HG03354 (cell line): ENCODE measurements around the gene ROCK1.
"Not testable (repeated sequence)": the region's sequence is repeated elsewhere in the genome, so short reads cannot be mapped to it uniquely, and the experiment has no call there.

Experiments
- ATAC-seq: cut with Tn5 transposase; IDR thresholded peaks from one replicate; pipeline ENCODE4 v1.9.1; 2021; ENCODE audit warnings: mild to moderate bottlenecking; ENCODE audit not compliant: unreplicated experiment, poor library complexity, severe bottlenecking

Gene ROCK1

DNA sequence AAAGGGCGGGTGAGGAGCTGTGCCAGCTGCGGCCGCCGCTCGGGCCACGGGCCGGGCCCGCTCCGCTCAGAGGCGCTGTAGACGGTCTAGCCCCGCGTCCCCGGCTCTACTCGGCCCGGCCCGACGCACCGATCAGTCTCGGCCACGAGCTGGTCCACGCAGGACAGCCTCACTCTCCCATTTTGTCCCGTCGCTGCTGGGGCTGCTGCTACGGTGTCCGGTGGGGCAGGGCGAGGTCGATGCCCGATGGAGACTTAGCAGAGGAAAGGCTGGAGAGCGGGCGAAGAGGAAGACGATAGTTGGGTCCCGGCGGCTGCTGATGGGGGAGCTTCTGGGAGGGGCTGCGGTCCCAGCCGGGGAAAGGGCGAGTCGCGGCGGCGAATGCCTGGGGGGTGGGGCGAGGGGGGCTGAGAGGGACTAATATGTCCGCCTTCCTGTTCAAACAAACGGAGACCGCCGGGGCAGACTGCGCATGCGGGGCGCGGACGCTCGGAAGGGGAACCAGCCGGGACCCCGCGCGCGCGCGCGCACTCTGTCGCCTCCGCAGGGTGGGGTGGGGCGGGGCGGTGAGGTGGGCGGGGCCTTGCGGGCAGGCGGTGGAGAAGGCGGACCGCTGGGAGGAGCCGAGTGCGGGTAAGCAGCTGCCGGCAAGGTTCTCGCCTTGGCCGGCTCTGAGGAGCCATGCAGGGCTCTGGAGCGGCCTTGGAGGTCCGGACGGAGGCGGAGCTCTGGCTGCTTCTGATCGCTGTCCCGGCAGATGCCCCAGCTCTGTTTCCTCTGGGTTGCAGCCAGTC lies at the start of gene ROCK1:
Gene ROCK1, minus strand, starts transcription at position 468 of the 794 bp plus-strand sequence. CDS start 903 bp downstream, outside the sequence.
- peak; percentile 91 for ATAC-seq

DNA sequence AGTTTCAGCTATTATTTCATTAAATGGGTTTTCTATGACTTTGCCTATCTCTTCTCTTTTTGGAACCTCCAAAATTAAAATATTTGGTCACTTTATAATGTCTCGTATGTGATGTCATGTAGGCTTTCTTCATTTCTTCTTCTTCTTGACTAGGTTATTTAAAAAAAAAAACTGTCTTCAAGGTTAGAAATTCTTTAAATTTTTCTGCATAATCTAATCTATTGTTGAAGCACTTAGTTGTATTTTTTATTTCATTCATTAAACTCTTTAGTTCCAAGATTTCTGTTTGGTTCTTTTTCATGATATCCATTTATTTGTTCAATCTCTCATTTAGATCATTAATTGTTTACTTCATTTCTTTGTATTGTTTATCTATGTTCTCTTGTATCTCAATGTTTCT lies 43.8 kb upstream of the ROCK1 start:
- no peak for ATAC-seq

DNA sequence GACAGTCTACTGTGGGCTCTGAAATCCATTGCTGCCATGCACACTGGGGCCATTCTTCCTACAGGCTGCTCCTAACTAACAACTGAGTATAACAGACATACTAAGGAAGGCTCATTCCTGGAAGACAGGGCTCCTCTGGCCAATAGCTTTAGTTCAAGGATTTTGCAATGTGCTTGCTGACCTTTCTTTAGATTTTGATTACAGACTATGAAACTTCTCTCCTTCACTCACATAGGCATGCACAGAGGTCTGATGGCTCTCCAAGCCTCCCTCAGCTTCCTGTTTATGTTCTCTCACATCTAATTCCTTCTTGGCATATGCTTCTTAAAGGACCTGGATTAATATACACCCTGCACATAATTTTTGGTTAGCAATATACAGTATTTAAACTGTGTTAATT lies 34.4 kb upstream of the ROCK1 start:
- no peak for ATAC-seq

DNA sequence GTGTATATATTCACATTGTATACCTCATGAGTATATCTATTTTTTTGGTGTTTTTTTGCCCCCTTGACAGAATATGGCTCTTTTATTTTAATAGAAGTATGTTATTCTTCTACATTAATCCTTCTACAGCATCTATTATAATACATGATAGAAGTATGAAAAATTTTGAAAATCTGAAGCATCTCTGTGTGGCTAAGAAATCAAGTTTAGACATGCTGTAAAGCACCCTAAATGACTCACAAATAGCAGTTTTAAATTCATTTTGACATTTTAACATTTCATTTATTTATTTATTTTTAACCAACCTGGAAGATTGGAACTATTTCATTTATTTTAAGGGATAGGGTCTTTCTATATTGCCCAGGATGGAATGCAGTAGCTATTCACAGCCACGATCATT lies 33.8 kb upstream of the ROCK1 start:
- ATAC-seq = no peak

DNA sequence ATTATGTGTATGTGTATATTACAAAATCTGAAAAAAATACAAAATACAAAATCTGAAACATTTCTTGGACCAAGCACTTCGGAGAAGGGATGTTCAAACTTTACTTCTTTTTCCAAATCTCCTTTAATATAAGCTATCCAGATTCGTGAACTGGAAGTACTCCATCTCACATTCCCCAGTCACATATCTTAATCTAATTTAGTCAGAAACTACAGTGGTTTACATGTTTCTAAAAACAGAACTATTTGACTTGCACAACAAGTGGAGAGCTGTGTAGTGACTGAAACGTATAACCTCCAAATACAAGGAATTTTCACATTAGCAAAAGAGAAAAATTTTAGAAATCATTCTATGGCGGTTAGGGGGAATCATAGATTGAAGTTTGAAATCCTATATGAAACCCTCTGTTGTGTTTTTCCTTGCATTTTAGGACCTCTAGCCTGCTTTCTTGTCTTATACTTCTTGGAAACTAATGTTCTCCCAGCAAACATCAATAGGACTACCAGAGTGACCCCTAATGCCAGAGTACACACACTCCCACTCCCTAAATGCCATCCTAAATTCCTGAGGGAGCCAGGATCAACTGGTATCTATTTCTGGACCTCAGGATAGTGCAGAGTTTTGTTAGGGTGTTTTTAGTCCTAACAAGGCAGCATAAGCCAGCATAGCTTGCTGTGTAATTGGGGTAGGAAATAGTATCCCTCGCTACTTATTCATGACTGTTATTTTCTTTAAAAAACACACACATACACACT lies 30.2 kb upstream of the ROCK1 start:
- ATAC-seq = no peak

DNA sequence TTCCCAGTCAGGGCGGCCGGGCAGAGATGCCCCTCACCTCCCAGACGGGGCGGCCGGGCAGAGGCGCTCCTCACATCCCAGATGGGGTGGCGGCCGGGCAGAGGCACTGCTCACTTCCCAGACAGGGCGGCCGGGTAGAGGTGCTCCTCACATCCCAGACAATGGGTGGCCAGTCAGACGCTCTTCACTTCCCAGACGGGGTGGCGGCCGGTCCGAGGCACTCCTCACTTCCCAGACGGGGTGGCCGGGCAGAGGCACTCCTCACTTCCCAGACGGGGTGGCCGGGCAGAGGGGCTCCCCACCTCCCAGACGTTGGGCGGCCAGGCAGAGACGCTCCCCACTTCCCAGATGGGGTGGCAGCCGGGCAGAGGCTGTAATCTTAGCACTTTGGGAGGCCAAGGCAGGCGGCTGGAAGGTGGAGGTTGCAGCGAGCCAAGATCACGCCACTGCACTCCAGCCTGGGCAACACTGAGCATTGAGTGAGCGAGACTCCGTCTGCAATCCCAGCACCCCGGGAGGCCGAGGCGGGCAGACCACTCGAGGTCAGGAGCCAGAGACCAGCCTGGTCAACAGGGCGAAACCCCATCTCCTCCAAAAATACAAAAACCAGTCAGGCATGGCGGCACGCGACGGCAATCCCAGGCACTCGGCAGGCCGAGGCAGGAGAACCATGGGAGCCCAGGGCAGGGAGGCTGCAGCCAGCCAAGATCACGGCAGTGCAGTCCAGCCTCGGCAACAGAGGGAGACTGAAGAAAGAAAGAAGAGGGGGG lies 26.3 kb upstream of the ROCK1 start:
- ATAC-seq = not testable (repeated sequence)

DNA sequence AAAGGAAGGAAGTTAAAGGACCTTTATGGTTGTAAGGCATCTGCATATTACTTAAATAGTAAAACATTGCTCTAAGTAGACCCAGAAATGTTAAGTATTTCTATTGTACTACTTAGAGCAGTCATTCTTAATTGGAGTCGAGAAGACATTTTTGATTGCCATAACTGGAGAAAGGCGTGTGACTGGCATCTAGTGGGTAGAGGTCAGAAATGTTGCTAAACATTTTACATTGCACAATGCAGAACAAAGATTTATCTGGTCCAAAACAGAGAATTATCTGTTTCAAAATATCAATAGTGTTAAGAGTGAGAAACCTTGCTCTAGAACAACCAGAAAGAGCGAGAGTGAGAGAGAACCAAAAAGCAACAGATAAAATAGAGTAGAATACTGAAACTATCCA lies 23.3 kb upstream of the ROCK1 start:
- ATAC-seq = no peak

DNA sequence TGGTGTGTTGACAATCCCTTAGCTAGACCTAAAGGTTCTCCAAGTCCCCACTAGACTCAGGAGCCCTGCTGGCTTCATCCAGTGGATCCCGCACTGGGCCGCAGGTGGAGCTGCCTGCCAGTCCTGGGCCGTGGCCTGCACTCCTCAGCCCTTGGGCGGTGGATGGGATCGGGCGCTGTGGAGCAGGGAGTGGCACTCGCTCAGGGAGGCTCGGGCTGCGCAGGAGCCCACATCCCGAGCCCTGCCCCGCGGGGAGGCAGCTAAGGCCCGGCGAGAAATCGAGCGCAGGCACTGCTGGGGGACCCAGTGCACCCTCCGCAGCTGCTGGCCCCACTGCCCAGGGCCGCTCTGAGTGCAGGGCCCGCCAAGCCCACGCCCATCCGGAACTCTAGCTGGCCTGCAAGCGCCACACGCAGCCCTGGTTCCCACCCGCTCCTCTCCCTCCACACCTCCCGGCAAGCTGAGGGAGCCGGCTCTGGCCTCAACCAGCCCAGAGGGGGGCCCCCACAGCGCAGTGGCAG lies 20.8 kb upstream of the ROCK1 start:
- no peak for ATAC-seq

DNA sequence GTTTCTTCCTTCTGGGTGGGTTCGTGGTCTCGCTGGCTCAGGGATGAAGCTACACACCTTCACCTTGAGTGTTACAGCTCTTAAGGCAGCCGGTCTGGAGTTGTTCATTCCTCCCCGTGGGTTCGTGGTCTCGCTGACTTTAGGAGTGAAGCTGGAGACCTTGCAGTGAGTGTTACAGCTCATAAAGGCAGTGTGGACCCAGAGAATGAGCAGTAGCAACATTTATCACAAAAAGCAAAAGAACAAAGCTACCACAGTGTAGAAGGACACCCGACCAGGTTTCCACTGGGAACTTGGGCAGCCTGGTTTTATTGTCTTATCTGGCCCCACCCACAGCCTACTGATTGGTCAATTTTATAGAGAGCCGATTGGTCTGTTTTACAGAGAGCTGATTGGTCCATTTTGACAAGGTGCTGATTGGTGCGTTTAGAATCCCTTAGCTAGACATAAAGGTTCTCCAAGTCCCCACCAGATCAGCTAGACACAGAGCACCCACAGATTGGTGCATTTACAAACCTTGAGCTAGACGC lies 20.1 kb upstream of the ROCK1 start:
- ATAC-seq = no peak

DNA sequence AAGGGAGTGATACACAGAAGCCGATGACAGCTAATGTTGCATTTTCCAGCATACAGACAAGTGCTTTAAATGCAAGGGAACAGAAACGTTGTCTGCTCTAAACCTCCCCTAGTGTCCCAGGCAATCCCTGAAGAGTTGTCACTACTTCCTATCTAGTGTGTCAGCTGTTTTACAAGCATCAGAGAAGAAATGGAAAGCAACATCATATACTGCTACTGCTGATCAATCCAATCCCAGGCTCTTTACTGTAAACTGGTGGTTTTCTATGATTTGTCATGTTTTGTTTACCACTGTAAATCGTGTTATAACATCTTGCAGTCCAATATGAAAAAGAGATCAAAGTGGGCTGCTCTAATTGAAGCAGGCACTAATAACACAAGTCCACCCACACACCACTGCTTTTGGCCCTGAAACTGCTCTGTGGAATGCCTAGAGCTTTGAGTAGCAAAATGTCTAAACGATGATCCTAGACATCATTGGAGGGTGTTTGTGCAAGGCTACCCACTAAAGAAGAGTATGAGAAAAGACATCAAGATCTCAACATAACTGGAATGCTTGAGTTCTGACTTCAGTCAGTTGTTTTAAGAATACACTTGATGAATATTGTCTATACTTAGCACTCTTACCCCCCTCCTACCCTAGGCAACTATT lies 18.1 kb upstream of the ROCK1 start:
- no peak for ATAC-seq

DNA sequence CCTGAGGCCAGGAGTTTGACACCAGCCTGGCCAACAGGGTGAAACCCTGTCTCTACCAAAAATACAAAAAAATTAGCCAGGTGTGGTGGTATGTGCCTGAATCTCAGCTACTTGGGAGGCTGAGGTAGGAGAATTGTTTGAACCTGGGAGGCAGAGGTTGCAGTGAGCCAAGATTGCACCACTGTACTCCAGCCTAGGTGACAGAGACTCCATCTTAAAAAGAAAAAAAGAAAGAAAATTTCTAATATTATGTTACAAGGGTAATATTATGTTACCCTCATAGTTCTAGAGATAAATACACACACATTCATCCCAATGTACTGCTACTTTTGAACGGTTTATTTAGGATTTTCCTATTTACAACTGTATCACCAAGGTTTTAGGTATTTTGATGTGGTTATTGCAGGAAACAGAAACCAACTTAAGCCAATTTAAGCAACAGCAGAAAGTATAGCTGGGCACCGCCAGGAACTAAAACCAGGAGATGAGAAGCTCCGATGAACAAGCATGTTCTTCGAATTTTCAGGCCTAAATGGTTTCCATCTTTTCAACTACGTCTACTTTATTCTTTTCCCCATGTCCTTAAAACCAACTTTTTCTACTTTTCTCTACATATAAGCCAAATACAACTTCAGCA lies 11.8 kb upstream of the ROCK1 start:
- no peak for ATAC-seq

DNA sequence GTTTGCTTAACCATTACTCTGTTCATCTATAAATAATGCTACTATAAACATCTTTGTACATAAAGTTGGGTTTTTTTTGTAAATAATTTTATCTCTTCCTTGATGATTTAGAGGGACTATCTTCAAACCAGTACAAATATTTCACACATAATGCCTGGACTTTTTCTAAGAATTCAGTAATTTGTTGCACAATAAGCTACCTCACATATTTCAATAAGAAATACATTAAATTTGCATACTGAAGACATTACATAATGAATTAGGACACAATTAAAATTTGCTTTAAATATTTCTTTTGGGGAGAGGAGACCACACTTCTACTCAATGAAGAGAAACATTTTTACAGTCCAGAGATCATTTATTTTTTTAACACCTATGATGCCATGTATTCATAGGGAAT lies 7.2 kb upstream of the ROCK1 start:
- ATAC-seq = no peak

DNA sequence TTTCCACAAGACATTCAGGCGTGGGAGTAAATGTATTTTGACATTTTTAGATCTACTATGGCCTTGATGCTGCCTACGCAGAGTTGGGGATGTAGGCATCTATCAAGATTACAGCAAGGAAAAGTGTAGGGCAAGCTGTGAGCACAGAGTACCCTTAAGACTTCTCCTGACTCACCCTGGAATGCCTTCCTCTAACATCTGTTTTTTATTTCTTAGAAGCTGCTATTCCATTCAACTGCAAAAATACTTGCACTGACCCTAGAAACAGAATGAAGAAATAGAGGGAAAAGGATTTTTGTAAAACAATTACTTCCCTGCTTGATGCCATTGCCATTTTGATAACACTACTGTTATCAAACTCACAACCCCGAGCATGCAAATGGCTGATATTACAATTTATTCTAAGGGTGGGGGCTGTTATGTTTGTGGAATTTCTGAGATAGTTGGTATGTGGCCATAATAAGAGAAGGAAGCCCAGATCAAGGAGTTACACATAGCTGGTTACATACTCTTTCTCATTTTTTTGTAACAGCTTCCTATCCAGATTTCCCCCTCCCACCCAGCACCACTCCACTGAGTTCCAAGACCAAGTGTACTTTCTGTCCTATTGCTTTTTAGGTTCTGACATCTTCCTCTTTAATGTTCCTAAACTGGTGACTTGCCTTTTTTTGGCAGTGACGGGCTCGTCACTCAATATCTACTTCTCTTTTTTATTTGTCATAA lies 6.0 kb upstream of the ROCK1 start:
- ATAC-seq = no peak

DNA sequence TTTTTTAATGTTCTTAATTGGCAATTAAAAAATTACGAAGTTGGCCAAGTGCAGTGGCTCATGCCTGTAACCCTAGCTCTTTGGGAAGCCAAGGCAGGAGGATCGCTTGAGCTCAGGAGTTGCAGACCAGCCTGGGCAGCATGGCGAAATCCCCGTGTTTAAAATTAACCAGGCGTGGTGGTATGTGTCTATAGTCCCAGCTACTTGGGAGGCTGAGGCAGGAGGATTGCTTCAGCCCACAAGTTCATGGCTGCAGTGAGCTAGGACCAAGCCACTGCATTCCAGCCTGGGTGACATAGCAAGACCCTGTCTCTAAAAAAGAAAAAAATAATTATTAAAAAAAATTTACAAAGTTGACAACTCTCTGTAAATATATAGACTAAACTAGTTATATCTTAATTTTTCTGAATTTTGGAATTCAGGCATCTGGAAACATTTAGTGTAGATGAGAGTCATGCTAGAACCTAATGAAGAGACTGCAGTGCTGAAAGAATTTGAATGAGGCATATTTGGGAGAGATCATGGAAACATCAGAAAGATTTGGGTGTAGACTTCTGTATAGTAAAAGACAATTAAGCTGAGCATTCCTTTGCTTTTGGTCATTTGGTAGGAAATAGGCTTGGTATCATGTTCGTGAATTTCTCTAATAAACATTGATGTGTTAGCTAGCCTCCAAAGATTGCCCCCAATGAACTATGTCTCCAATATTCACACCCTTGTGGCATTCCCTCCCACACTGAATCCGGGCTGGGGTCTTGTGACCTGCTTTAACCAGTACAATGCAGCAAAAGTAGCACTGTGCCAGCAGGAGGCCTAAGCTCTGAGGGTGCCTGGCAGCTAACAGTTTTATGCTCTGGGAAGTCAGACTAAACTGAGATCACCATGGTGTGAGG lies 4.2 kb upstream of the ROCK1 start:
- ATAC-seq = no peak

DNA sequence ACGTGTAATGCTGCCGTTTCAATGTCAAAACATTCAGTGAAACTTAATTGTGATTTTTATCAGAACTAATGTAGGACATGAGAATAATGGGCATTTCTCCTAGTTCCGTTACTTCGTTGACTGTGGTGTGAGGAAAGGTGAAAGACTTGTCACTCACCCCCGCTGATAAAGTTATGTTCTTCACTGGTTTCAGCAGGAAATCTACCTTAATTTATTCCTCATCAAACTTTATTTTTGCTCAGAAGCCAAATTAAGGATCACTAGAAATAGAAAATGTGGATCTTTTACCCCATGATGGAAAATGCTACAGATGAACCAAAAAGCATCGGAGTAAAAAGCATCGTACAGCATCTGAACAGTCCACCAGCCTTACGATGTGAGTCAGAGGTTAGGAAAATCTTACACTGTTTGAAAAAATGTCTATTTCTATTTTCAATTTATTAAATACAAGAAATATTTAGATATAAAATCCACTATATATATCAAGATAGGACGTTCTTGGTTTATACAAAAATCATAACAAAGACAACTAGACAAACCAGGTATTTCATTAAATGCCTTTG lies 1.0 kb upstream of the ROCK1 start:
- ATAC-seq = no peak

DNA sequence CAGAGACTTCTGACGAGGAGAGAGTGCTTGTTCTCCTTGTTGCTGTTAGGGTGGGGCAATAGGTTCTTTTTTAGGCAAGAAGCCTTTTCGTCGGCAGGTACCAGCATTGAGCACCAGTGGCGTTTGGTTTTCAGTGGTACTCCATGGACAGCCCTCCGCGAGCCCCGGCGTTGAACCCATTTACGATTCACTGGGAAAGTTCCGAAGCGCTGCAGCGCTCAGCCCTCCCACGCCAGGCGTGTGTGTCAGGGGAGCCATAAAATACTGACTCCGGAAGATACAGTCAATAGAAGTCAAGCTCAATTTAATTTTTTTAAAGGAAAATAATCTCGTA lies 494 bp upstream of the ROCK1 start:
- ATAC-seq = no peak

DNA sequence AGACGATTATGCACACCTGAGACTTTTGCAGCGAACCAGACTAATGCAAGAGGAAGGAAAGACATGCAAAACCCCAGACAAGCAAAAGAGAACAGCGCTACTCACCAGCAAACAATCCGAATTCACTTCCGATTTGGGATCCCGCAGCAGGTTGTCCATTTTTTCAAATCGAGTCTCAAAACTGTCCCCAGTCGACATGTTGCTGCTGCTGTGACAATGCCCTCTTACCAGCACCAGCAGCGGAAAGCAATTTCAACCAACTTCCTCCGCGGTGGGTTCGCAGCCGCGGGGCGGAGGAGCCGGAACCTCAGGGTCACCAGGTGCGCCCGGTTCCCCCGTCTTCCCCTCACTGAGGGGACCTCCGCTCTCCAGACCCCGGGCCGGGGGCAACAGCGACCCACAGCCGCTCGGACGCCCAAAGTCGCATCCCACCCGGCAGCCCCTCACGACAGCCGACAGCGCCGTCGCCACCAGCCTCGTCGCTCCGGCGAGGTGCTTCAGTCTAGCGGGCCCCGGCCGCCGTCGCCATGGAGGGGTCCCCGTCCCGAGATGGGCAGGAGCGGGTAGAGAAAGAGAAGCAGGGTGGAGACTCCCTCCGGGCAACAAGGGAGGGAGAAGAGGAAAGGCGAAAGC lies 784 bp downstream of the ROCK1 start:
- ATAC-seq = peak; percentile 40
